Measurements from ENCODE around the gene ZNF683. TPM values are rescaled to one million over a fixed set of nuclear protein-coding genes. Genes with fewer than 3 reads are reported as not detected.

Gene ZNF683
- total and polyA plus RNA-seq, 9 of the 15 experiments (the other 6 are each of a cell fraction or from before 2014, with no cell fraction given) = not detected

- TF ChIP-seq, protein P1, sequence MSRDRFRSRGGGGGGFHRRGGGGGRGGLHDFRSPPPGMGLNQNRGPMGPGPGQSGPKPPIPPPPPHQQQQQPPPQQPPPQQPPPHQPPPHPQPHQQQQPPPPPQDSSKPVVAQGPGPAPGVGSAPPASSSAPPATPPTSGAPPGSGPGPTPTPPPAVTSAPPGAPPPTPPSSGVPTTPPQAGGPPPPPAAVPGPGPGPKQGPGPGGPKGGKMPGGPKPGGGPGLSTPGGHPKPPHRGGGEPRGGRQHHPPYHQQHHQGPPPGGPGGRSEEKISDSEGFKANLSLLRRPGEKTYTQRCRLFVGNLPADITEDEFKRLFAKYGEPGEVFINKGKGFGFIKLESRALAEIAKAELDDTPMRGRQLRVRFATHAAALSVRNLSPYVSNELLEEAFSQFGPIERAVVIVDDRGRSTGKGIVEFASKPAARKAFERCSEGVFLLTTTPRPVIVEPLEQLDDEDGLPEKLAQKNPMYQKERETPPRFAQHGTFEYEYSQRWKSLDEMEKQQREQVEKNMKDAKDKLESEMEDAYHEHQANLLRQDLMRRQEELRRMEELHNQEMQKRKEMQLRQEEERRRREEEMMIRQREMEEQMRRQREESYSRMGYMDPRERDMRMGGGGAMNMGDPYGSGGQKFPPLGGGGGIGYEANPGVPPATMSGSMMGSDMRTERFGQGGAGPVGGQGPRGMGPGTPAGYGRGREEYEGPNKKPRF (IDR thresholded peaks at IDR 0.05; ENCODE audit: low read depth, low read length) = no peak
- TF ChIP-seq TAF1 (IDR thresholded peaks at IDR 0.05; ENCODE audit: control insufficient read depth, extremely low read depth, insufficient read depth, low read length, severe bottlenecking) (no peak), HLTF (IDR thresholded peaks at IDR 0.05) (no peak), CTCF (IDR thresholded peaks at IDR 0.05 in 2 of 3, conservative IDR thresholded peaks at IDR 0.05 in 1 of 3; ENCODE audit: insufficient read depth in 2 of 3, low read depth in 1 of 3, low read length in 3 of 3) (peak; percentile 96), FOXM1 (IDR thresholded peaks at IDR 0.05; ENCODE audit: low read depth) (no peak), FOXM1 (CRISPR knock-in tag; IDR thresholded peaks at IDR 0.05; ENCODE audit: low read depth) (no peak)
Measured at GRCh38 chr1:26417111-26417759, 44.7 kb upstream of the ZNF683 start (continued).
